NCI-H446 treated with DMSO at 0.1 percent for 48 hours (cell line): Measurements from ENCODE around the gene EIF5A2.

Experiments
- DNase-seq: peaks from one replicate; lab custom pipeline; 2025; lab: John Stamatoyannopoulos, UW

Gene EIF5A2

DNA sequence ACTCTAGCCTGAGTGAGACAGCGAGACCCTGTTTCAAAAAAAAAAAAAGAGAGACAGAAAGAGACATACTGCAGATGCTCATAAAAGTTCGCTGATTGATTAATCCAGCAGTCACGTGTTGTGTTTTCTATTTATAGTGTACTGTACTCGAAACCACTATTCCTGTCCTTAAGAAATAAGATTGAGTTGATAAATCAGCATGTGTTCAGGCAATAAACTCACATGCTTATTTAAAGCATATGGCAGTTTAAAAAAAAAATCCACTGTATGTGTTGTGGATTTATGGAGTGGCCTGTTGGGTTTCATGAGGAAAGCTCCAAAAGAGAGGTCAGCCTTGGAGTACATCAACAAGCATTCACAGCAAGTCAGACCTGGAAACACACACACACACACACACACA, 56.1 kb downstream of the EIF5A2 start:
- DNase-seq: no peak

DNA sequence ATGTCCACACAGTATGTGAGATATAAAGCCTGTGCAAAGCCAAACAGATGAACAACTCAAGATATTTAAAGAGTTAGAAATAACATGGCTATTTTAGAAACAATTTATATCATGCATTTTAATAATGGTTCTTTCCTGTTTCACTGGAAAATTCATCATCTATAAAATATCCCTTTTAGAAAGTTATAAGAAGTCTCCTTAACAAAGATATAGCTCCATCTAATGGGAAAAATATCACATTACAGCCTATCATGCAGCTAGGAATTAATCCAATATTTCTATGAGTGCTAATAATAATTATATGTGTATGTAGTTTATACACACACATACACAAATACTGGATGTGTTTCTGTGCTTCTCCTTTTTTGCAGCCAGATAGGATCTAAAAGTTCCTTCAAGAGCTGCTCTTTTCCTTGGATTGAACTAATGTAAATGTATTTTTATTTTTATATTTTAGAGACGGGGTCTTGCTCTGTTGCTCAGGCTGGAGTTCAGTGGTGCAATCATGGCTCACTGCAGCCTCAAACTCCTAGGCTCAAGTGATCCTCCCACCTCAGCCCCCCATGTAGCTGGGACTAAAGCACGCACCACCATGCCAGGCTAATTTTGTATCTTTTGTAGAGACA, 60.0 kb downstream of the EIF5A2 start:
- DNase-seq: no peak

DNA sequence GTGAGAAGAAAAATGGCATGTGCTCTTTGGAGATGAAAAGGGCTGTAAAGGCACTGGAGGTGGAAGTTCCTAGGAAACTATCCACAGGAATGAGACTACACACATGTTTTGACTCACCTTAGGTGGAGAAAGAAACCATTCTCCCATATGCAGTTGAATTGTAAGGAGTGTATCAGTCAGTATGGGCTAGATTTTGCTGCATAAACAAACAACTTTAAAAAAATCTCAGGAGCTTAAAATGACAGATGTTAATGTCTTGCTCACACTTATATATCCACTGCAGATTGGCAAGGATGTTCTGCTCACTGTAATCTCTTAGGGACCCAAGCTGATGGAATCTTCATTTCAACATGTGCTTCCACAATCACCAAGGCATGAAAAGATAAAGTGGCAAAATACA, 64.1 kb downstream of the EIF5A2 start:
- no peak for DNase-seq

GRCh38 chr3:170840291-170840859, 68.1 kb downstream of the EIF5A2 start:
- DNase-seq: no peak

DNA sequence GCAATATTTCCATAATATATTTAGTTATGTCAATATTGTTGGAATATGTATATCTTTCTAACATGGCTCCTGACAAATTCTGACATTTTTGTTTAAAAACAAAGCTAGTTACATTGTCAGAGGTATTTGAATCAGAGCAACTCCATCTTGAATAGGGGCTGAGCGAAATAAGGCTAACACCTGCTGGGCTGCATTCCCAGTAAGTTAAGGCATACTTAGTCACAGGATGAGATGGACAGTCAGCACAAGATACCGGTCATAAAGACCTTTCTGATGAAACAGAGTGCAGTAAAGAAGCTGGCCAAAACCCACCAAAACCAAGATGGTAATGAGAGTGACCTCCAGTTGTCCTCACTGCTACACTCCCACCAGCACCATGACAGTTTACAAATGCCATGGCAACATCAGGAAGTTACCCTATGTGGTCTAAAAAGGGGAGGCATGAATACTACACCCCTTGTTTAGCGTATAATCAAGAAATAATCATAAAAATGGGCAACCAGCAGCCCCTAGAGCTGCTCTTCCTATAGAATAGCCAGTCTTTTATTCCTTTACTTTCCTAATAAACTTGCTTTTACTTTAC, 68.8 kb downstream of the EIF5A2 start:
- DNase-seq: no peak
